Naive thymus-derived CD4-positive, alpha-beta T cell (primary cell): ENCODE results near the gene MYH7B. TPM values are rescaled to one million over a fixed set of nuclear protein-coding genes. Genes with fewer than 3 reads are reported as not detected.

Source experiments
- ATAC-seq: fragments of 150-1000 bp; cut with Tn5 transposase; 2 replicates; pipeline ENCODE4 v1.10.0; 2021; ENCODE audit warnings: mild to moderate bottlenecking, moderate library complexity
- CTCF ChIA-PET: fragments of 350-600 bp; sonication (Branson Sonifier 250); formaldehyde crosslinking; loops from one replicate; lab custom pipeline; 2021; ENCODE audit warnings: antibody characterized with exemption; lab: Charles Lee
- POLR2A ChIA-PET: fragments of 350-600 bp; sonication (Branson Sonifier 250); formaldehyde crosslinking; loops from one replicate; lab custom pipeline; 2021; ENCODE audit warnings: antibody characterized with exemption, inconsistent platforms; lab: Charles Lee
- DNase-seq, 9 donors: peaks; one replicate each; pipeline versions ENCODE4 v3.0.0 to v3.0.0-alpha.2; 2020 to 2022; ENCODE audit warnings: mixed read lengths in 1 of 9
- H3K27ac ChIP-seq: one replicate; pipeline ENCODE4 v1.7.0; 2013; ENCODE audit warnings: mild to moderate bottlenecking, low read depth, low read length, moderate library complexity
- H3K27me3 ChIP-seq, 2 donors: one replicate each; pipeline ENCODE4 v1.7.0; 2013; ENCODE audit warnings: low read length in 2 of 2, mild to moderate bottlenecking in 2 of 2, moderate library complexity in 2 of 2; ENCODE audit not compliant: control insufficient read depth in 2 of 2, insufficient read depth in 2 of 2
- H3K36me3 ChIP-seq, 3 experiments: 1 replicate in 2 of 3; 2 replicates in 1 of 3; pipeline ENCODE4 v1.7.0; 2013; ENCODE audit warnings: low read length in 3 of 3, mild to moderate bottlenecking in 3 of 3, moderate library complexity in 1 of 3; ENCODE audit not compliant: insufficient read depth in 3 of 3, control insufficient read depth in 2 of 3
- H3K4me1 ChIP-seq, 2 donors: one replicate each; pipeline ENCODE4 v1.7.0; 2013; ENCODE audit warnings: low read length in 2 of 2, mild to moderate bottlenecking in 2 of 2, moderate library complexity in 1 of 2; ENCODE audit not compliant: control insufficient read depth in 2 of 2, insufficient read depth in 2 of 2
- H3K4me3 ChIP-seq: 2 replicates; pipeline ENCODE4 v1.7.0; 2013; ENCODE audit warnings: mild to moderate bottlenecking, low read length
- H3K9me3 ChIP-seq, 3 experiments: 1 replicate in 2 of 3; 2 replicates in 1 of 3; pipeline ENCODE4 v1.7.0; 2013; ENCODE audit warnings: low read length in 3 of 3; ENCODE audit not compliant: control insufficient read depth in 2 of 3
- H3K27ac Mint-ChIP-seq, 9 donors: one replicate each; pipeline ENCODE4 v1.8.0; 2020 to 2022; ENCODE audit warnings: mixed read lengths in 9 of 9, mild to moderate bottlenecking in 8 of 9, moderate library complexity in 5 of 9, inconsistent platforms in 2 of 9
- H3K27me3 Mint-ChIP-seq, 5 donors: one replicate each; pipeline ENCODE4 v1.8.0; 2021 to 2022; ENCODE audit warnings: mixed read lengths in 5 of 5, mild to moderate bottlenecking in 1 of 5
- H3K36me3 Mint-ChIP-seq, 5 donors: one replicate each; pipeline ENCODE4 v1.8.0; 2020 to 2022; ENCODE audit warnings: mixed read lengths in 5 of 5, mild to moderate bottlenecking in 3 of 5, inconsistent platforms in 1 of 5
- H3K4me1 Mint-ChIP-seq, 7 donors: one replicate each; pipeline ENCODE4 v1.8.0; 2020 to 2022; ENCODE audit warnings: mixed read lengths in 7 of 7, mild to moderate bottlenecking in 3 of 7, inconsistent platforms in 1 of 7
- H3K4me3 Mint-ChIP-seq, 10 donors: one replicate each; pipeline ENCODE4 v1.8.0; 2020 to 2022; ENCODE audit warnings: mild to moderate bottlenecking in 10 of 10, mixed read lengths in 10 of 10, moderate library complexity in 6 of 10, inconsistent platforms in 2 of 10
- H3K9me3 Mint-ChIP-seq, 11 donors: one replicate each; pipeline ENCODE4 v1.8.0; 2020 to 2022; ENCODE audit warnings: mixed read lengths in 11 of 11, mild to moderate bottlenecking in 4 of 11, inconsistent platforms in 1 of 11, moderate library complexity in 1 of 11
- intact Hi-C, 2 donors: fragments of 100-400 bp; cut with micrococcal nuclease; formaldehyde crosslinking; loops; one replicate each; pipeline ENCODE4 v1.15.1; 2023
- polyA plus RNA-seq, 2 donors: library from polyadenylated mRNA; unstranded; fragments of 300-500 nt; fragmentation: Illumina TruSeq; gene quantifications; one replicate each; pipeline ENCODE4 v1.2.3, GENCODE V29; 2021
- total RNA-seq, 6 experiments: library from RNA in 5 of 6; stranded (reverse) in 5 of 6; gene quantifications; 1 replicate in 5 of 6; 2 replicates in 1 of 6; pipeline ENCODE4 v1.2.3 and lab custom pipeline; 2021 to 2026

Gene MYH7B
- total RNA-seq (1 to 10 TPM in 1 of 5 experiments, under 1 TPM in 4; 0.15 to 1.0 (median 0.44) TPM), polyA plus RNA-seq (under 1 TPM in 1 of 2 donors, not detected in 1; 0.52 TPM), total RNA-seq (lab: John Stamatoyannopoulos, UW) (2.8 reads per million, percentile 15 among the genes with 10 or more reads in this experiment)

DNA sequence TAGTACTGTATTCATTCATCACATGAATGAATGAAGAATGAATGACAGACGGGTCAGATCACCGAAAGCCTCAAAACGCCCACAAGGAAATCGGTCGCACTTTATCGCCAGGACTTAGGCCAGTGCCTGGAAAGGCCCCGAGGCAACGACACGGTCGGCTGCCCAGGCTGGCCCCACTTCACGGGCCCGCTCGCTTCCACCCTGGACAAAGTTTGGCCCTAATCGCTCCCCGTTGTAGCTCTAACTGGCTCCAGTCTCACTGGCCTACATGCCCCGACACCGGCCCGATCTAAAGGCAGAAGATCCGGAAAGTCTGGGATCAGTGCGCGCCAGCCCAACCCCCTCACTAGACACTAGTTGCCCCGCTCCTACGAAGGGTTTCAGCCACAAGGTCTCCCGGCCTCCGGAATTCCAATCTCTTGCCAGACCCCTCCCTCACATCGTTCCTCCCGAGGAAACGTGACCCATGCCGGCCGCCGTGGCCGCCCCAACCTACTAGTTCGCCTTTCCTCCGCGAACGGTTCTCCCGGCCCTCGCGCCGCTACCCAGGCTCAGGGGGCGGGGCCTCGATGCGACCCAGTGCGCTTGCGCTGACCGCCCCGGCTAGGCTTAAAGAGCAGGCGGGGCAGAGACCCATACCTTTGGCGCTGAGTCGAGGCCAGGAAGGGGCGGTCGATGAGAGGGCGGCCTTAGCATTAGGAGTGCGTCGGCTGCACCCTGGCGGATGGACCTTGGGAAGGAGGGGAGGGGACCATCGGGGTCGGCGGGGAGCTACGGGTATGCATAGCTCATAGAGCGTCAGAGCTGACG, at the start of gene MYH7B, which contains the start of gene GSS:
Gene MYH7B, plus strand, starts transcription at position 638 of the 810 bp plus-strand sequence. CDS start 22,138 bp downstream, outside the sequence.
Gene GSS, minus strand, starts transcription at position 576 of the 810 bp plus-strand sequence. CDS start 3,954 bp downstream, outside the sequence.
- POLR2A ChIA-PET, result interaction anchor here (0.7 to 3.6 kb wide), 3 partner anchors 12 to 585 kb away, joined by 3 to 32 read pairs (median 3); partner anchors contain the start of genes ACSS2 and GGT7
- no peaks in the 10 kb centered on the region for H3K27me3 Mint-ChIP-seq
- intact Hi-C loops, result loop anchor here (1.0 to 5.0 kb wide), 10 partner anchors 37 to 643 kb away; partner anchors contain the start of genes ACSS2 (in 2 of the 2), TRPC4AP (in 2 of the 2), CEP250 (in 1 of the 2) and ERGIC3 (in 1 of the 2)
- H3K36me3 ChIP-seq, result peaks cover 0 to 6% (median 0%) of the 10 kb centered on the region in 3 experiments
- ATAC-seq (peak; percentile 97), DNase-seq (peak; percentile 90 to 100 (median 94))
- H3K9me3 Mint-ChIP-seq, result peaks cover 0 to 2% (median 0%) of the 10 kb centered on the region in 11 donors
- peaks cover 11 to 40% (median 34%) of the 10 kb centered on the region in 7 donors for H3K4me1 Mint-ChIP-seq
- H3K27ac Mint-ChIP-seq, result peak within 1 kb of the TSS; percentile 94 to 98 (median 97)
- H3K27me3 ChIP-seq, result no peaks in the 10 kb centered on the region
- H3K4me1 ChIP-seq, result peaks cover 5 to 11% of the 10 kb centered on the region in 2 donors
- H3K27ac ChIP-seq, result peak within 1 kb of the TSS; percentile 77
- H3K36me3 Mint-ChIP-seq, result peaks cover 0 to 3% (median 0%) of the 10 kb centered on the region in 5 donors
- H3K9me3 ChIP-seq, result no peaks in the 10 kb centered on the region
- H3K4me3 ChIP-seq, result peak within 1 kb of the TSS; percentile 87
- peak within 1 kb of the TSS; percentile 95 to 100 (median 98) for H3K4me3 Mint-ChIP-seq
- CTCF ChIA-PET, result interaction anchor here (1.5 to 5.9 kb wide), 2 partner anchors 82 to 123 kb away, joined by 3 to 33 read pairs; partner anchors contain the start of gene GGT7

DNA sequence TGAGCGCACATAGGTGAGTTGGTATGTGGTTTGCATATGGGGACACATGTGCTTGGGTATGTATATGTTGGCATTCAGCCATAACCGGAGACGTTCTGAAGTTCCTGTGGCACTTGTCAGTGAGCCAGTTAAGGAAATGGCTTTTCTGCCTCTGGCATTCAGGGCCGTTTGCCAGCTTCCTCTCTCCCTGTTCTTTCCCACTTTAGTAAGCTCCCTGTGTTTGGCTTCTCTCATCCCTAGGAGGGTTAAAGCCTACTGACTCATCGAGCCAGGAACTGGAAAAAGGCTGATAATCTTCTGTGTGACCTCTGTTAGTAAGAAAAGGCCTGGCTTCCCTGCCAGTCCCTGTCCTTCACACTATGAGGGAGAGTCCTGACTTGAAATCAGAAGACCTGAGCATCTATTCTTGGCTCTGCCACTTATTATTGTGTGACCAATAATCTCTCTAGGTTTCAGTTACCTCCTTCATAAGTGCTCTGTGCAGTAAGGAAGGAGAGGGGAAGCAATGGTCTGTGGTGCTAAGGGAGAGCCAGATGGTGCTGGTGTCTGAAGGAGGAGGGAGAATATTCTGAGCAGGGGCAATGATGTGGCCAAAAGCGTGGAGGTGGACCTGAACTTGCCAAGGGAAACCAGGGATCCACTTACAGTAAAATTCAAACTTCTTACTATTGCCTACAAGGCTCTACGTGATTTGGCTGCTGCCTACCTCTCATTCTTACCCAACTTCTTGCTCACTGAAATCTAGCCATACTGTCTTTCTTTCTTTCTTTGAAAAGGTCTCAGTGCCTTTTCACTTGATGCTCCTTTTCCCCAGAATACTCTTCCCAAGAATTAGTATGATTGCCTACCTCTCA, 47.8 kb upstream of the MYH7B start:
- Histone ChIP-seq H3K27me3 (no peaks in the 10 kb centered on the region), H3K4me1 (peaks cover 0 to 5% of the 10 kb centered on the region in 2 donors), H3K4me3 (no peak overlapping the region), H3K27ac (no peak overlapping the region), H3K36me3 (no peaks in the 10 kb centered on the region), H3K9me3 (no peaks in the 10 kb centered on the region)
- peak in 4 of 9 donors; percentile 6 to 16 (median 7) for DNase-seq
- H3K27me3 Mint-ChIP-seq, result no peaks in the 10 kb centered on the region
- H3K27ac Mint-ChIP-seq, result peak overlapping the region in 2 of 9 donors; percentile 7 to 63
- H3K36me3 Mint-ChIP-seq, result peaks cover 4 to 25% (median 5%) of the 10 kb centered on the region in 5 donors
- H3K4me1 Mint-ChIP-seq, result peaks cover under 1 to 22% (median 14%) of the 10 kb centered on the region in 7 donors
- CTCF ChIA-PET, result no interaction called here
- intact Hi-C loops, result no loop called here
- no peak overlapping the region for H3K4me3 Mint-ChIP-seq
- no peak for ATAC-seq
- no peaks in the 10 kb centered on the region for H3K9me3 Mint-ChIP-seq
- POLR2A ChIA-PET, result no interaction called here

- H3K36me3 Mint-ChIP-seq, result peaks cover 6 to 50% (median 12%) of the 10 kb centered on the region in 5 donors
- H3K4me3 Mint-ChIP-seq, result no peak overlapping the region
- H3K27me3 Mint-ChIP-seq, result no peaks in the 10 kb centered on the region
- peaks cover 10 to 18% of the 10 kb centered on the region in 2 donors for H3K4me1 ChIP-seq
- H3K9me3 Mint-ChIP-seq, result peaks cover 0 to 9% (median 0%) of the 10 kb centered on the region in 11 donors
- H3K4me1 Mint-ChIP-seq, result peaks cover 13 to 42% (median 33%) of the 10 kb centered on the region in 7 donors
- ChIA-PET POLR2A (no interaction called here), CTCF (no interaction called here)
- no peak overlapping the region for H3K27ac ChIP-seq
- no peaks in the 10 kb centered on the region for H3K27me3 ChIP-seq
- DNase-seq (no peak), ATAC-seq (no peak)
- peak overlapping the region in 1 of 9 donors; percentile 7 for H3K27ac Mint-ChIP-seq
- no peak overlapping the region for H3K4me3 ChIP-seq
- H3K36me3 ChIP-seq, result peaks cover 0 to 9% (median 0%) of the 10 kb centered on the region in 3 experiments
- H3K9me3 ChIP-seq, result no peaks in the 10 kb centered on the region
- intact Hi-C loops, result no loop called here
These were observed 40.5 kb upstream of the MYH7B start for GRCh38 chr20:34915131-34915530.

GRCh38 chr20:34915749-34916455, 39.8 kb upstream of the MYH7B start:
- H3K36me3 ChIP-seq, result peaks cover 0 to 17% (median 0%) of the 10 kb centered on the region in 3 experiments
- DNase-seq (no peak), ATAC-seq (no peak)
- no peaks in the 10 kb centered on the region for H3K9me3 ChIP-seq
- Mint-ChIP-seq H3K36me3 (peaks cover 8 to 49% (median 18%) of the 10 kb centered on the region in 5 donors), H3K9me3 (peaks cover 0 to 11% (median 0%) of the 10 kb centered on the region in 11 donors), H3K27ac (peak overlapping the region in 4 of 9 donors; percentile 7 to 45 (median 28)), H3K4me1 (peaks cover 13 to 47% (median 33%) of the 10 kb centered on the region in 7 donors), H3K4me3 (no peak overlapping the region), H3K27me3 (no peaks in the 10 kb centered on the region)
- no peak overlapping the region for H3K27ac ChIP-seq
- no peak overlapping the region for H3K4me3 ChIP-seq
- ChIA-PET POLR2A (interaction anchor here (0.8 kb wide), 1 partner anchor 38 kb away, joined by 3 read pairs; no protein-coding TSS in a partner anchor), CTCF (no interaction called here)
- intact Hi-C loops, result no loop called here
- no peaks in the 10 kb centered on the region for H3K27me3 ChIP-seq
- H3K4me1 ChIP-seq, result peaks cover 10 to 18% of the 10 kb centered on the region in 2 donors

GRCh38 chr20:34916774-34917354, 38.8 kb upstream of the MYH7B start:
- Mint-ChIP-seq H3K4me3 (peak overlapping the region in 1 of 10 donors; percentile 11), H3K4me1 (peaks cover 13 to 52% (median 30%) of the 10 kb centered on the region in 7 donors), H3K36me3 (peaks cover 12 to 43% (median 19%) of the 10 kb centered on the region in 5 donors), H3K9me3 (peaks cover 0 to 11% (median 0%) of the 10 kb centered on the region in 11 donors), H3K27ac (peak overlapping the region in 4 of 9 donors; percentile 10 to 85 (median 54)), H3K27me3 (no peaks in the 10 kb centered on the region)
- H3K36me3 ChIP-seq, result peaks cover 0 to 26% (median 0%) of the 10 kb centered on the region in 3 experiments
- peaks cover 10 to 18% of the 10 kb centered on the region in 2 donors for H3K4me1 ChIP-seq
- intact Hi-C loops, result no loop called here
- ChIA-PET POLR2A (no interaction called here), CTCF (no interaction called here)
- no peaks in the 10 kb centered on the region for H3K27me3 ChIP-seq
- no peak overlapping the region for H3K4me3 ChIP-seq
- DNase-seq, result no peak
- ATAC-seq, result no peak
- no peak overlapping the region for H3K27ac ChIP-seq
- no peaks in the 10 kb centered on the region for H3K9me3 ChIP-seq
